ENCODE measurements around the gene ADAMTS17.

DNA sequence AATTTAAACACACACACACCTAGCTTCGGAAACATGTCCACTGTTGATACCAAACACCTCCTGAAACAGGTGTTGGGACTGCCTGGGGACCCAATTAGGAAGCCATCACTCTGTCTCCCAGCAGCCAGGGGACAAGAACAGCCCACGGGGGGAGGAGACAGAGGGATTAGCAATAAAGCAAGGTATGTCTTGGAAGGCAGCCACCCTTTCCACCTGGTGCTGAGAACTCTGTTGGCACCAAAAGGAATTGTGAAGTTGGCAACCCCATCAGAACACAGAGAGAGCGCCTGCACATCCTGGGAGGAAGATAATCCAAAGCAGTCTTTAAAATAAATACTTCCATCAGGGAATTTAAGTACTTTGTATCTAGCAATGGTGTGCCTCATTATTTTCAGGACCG lies 111.0 kb downstream of the ADAMTS17 start:
- TF ChIP-seq, protein P1, sequence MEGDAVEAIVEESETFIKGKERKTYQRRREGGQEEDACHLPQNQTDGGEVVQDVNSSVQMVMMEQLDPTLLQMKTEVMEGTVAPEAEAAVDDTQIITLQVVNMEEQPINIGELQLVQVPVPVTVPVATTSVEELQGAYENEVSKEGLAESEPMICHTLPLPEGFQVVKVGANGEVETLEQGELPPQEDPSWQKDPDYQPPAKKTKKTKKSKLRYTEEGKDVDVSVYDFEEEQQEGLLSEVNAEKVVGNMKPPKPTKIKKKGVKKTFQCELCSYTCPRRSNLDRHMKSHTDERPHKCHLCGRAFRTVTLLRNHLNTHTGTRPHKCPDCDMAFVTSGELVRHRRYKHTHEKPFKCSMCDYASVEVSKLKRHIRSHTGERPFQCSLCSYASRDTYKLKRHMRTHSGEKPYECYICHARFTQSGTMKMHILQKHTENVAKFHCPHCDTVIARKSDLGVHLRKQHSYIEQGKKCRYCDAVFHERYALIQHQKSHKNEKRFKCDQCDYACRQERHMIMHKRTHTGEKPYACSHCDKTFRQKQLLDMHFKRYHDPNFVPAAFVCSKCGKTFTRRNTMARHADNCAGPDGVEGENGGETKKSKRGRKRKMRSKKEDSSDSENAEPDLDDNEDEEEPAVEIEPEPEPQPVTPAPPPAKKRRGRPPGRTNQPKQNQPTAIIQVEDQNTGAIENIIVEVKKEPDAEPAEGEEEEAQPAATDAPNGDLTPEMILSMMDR (IDR thresholded peaks at IDR 0.05; ENCODE audit: low read depth, low read length) = no peak
- TF ChIP-seq POLR2A (IDR thresholded peaks at IDR 0.05; ENCODE audit: extremely low read depth, insufficient read length) (no peak), MYC (IDR thresholded peaks at IDR 0.05; ENCODE audit: low read depth, low read length) (no peak)
